Right kidney (tissue), 1 donor: ENCODE measurements around the gene CDK13.

Source experiments
- DNase-seq: peaks from one replicate; pipeline ENCODE4 v3.0.0-alpha.2; 2016

CDK13 gene

GRCh38 chr7:40148671-40149070 is 198.6 kb downstream of the CDK13 start:
- DNase-seq: no peak
